Measurements from ENCODE around the gene RLN3.

RLN3 gene

GRCh38 chr19:14054099-14054498 is 26.2 kb downstream of the RLN3 start:
- no peak for DNase-seq (ENCODE audit: low read depth)

- no peak for DNase-seq (ENCODE audit: low read depth)
Observed at GRCh38 chr19:14054721-14055120, 26.8 kb downstream of the RLN3 start.

- DNase-seq (ENCODE audit: low read depth): no peak
Observed at GRCh38 chr19:14055396-14055795, 27.4 kb downstream of the RLN3 start.

- no peak for DNase-seq (ENCODE audit: low read depth)
Observed at GRCh38 chr19:14056069-14056666, 28.2 kb downstream of the RLN3 start.

GRCh38 chr19:14056741-14057356 is 28.9 kb downstream of the RLN3 start:
- no peak for DNase-seq (ENCODE audit: low read depth)

GRCh38 chr19:14058182-14059092 is 30.5 kb downstream of the RLN3 start:
- DNase-seq (ENCODE audit: low read depth): no peak

- no peak for DNase-seq (ENCODE audit: low read depth)
Observed at GRCh38 chr19:14059093-14059480, 31.1 kb downstream of the RLN3 start.

- no peak for DNase-seq (ENCODE audit: low read depth)
Observed at GRCh38 chr19:14059652-14060155, 31.8 kb downstream of the RLN3 start.

- no peak for DNase-seq (ENCODE audit: low read depth)
Observed at GRCh38 chr19:14061081-14061749, 33.3 kb downstream of the RLN3 start.

- no peak for DNase-seq (ENCODE audit: low read depth)
Observed at GRCh38 chr19:14061751-14062557, 34.0 kb downstream of the RLN3 start, which contains the start of gene PALM3. PALM3 (minus strand) TSS chr19:14062076; CDS start chr19:14061980, 96 bp downstream.

GRCh38 chr19:14062558-14062855 is 34.6 kb downstream of the RLN3 start:
- DNase-seq (ENCODE audit: low read depth): no peak

GRCh38 chr19:14063105-14063504 is 35.2 kb downstream of the RLN3 start:
- no peak for DNase-seq (ENCODE audit: low read depth)

- no peak for DNase-seq (ENCODE audit: low read depth)
Observed at GRCh38 chr19:14066134-14066533, 38.2 kb downstream of the RLN3 start.

- no peak for DNase-seq (ENCODE audit: low read depth)
Observed at GRCh38 chr19:14070268-14071050, 42.5 kb downstream of the RLN3 start.

GRCh38 chr19:14072535-14073260 is 44.8 kb downstream of the RLN3 start, which contains the start of gene MISP3:
MISP3 (plus strand) TSS chr19:14072786; CDS start chr19:14073310, 524 bp downstream.
- DNase-seq (ENCODE audit: low read depth): no peak

- peak; percentile 76 for DNase-seq (ENCODE audit: low read depth)
Observed at GRCh38 chr19:14073261-14073924, 45.4 kb downstream of the RLN3 start.

GRCh38 chr19:14073925-14074838 is 46.2 kb downstream of the RLN3 start:
- no peak for DNase-seq (ENCODE audit: low read depth)

GRCh38 chr19:14078411-14078810 is 50.5 kb downstream of the RLN3 start:
- no peak for DNase-seq (ENCODE audit: low read depth)

Measured in amniotic epithelial cell (primary cell).